ENCODE measurements around the gene TAPBP.
"Not testable (repeated sequence)": the region's sequence is repeated elsewhere in the genome, so short reads cannot be mapped to it uniquely, and the experiment has no call there.

The TAPBP gene

GRCh38 chr6:33276581-33276863 lies 37.4 kb downstream of the TAPBP start:
- no peak for DNase-seq (ENCODE audit: low read depth in 2 of 2)

GRCh38 chr6:33275795-33276580 lies 37.9 kb downstream of the TAPBP start:
- not testable (repeated sequence) for DNase-seq (ENCODE audit: low read depth in 2 of 2)

GRCh38 chr6:33273924-33274902 lies 39.7 kb downstream of the TAPBP start:
- no peak for DNase-seq (ENCODE audit: low read depth in 2 of 2)

GRCh38 chr6:33273129-33273923 lies 40.6 kb downstream of the TAPBP start:
- DNase-seq (ENCODE audit: low read depth in 2 of 2) = no peak

- no peak for DNase-seq (ENCODE audit: low read depth in 2 of 2)
Observed at GRCh38 chr6:33272275-33273128, 41.4 kb downstream of the TAPBP start.

GRCh38 chr6:33271468-33272274 lies 42.2 kb downstream of the TAPBP start, which contains the start of the genes RPS18 and VPS52:
RPS18 (plus strand) TSS chr6:33272075; CDS start chr6:33272120, 45 bp downstream.
VPS52 (minus strand) TSS chr6:33271876; CDS start chr6:33271675, 201 bp downstream.
- peak; percentile 81 to 88 for DNase-seq (ENCODE audit: low read depth in 2 of 2)

GRCh38 chr6:33271117-33271467 lies 42.8 kb downstream of the TAPBP start:
- DNase-seq (ENCODE audit: low read depth in 2 of 2) = no peak

GRCh38 chr6:33264015-33264414 lies 49.9 kb downstream of the TAPBP start:
- no peak for DNase-seq (ENCODE audit: low read depth in 2 of 2)

- not testable (repeated sequence) for DNase-seq (ENCODE audit: low read depth in 2 of 2)
Observed at GRCh38 chr6:33262490-33262889, 51.4 kb downstream of the TAPBP start.

GRCh38 chr6:33259032-33259431 lies 54.8 kb downstream of the TAPBP start:
- no peak for DNase-seq (ENCODE audit: low read depth in 2 of 2)

- DNase-seq (ENCODE audit: low read depth in 2 of 2) = no peak
Observed at GRCh38 chr6:33254591-33254990, 59.3 kb downstream of the TAPBP start.

GRCh38 chr6:33252759-33253158 lies 61.1 kb downstream of the TAPBP start:
- no peak for DNase-seq (ENCODE audit: low read depth in 2 of 2)

GRCh38 chr6:33251395-33252012 lies 62.4 kb downstream of the TAPBP start:
- DNase-seq (ENCODE audit: low read depth in 2 of 2) = no peak

- no peak for DNase-seq (ENCODE audit: low read depth in 2 of 2)
Observed at GRCh38 chr6:33250731-33251130, 63.1 kb downstream of the TAPBP start.

- no peak for DNase-seq (ENCODE audit: low read depth in 2 of 2)
Observed at GRCh38 chr6:33249732-33250630, 63.9 kb downstream of the TAPBP start.

Data from activated CD8-positive, alpha-beta memory T cell treated with anti-CD3 and anti-CD28 coated beads for 4 hours (primary cell).